ENCODE results near the gene ZFYVE19.

The ZFYVE19 gene

DNA sequence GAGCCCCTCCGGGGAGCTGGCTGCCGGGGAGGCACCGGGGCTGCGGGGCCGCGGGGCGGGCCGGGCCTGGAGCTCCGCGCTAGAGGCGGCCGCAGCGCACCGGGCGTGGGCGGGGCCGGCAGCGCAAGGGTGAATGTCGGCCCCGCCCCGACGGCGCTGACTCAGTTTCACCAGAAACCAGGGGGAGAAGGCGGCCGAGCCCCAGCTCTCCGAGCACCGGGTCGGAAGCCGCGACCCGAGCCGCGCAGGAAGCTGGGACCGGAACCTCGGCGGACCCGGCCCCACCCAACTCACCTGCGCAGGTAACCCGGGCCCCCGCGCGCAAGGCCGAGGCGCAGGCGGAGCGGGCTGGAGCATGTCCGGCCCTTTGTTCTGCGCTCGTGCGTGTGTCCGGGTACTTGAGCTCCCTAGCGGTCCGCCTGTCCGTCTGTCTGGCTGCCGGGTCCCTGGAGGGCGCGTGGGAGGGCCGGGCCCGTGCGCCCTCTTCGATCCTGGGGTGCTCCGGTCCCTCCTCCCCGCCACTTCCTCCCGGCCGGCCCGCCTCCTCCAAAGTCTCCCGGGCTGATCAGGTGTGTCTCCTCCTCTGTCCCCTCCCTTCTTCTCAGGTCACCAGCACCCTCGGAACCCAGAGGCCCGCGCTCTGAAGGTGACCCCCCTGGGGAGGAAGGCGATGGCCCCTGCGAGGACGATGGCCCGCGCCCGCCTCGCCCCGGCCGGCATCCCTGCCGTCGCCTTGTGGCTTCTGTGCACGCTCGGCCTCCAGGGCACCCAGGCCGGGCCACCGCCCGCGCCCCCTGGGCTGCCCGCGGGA is 37.2 kb downstream of the ZFYVE19 start, which contains the start of gene SPINT1:
Gene SPINT1 (plus strand): TSS at position 164 of the 811 bp plus-strand sequence. CDS start 507 bp downstream, at position 671.
- TF ChIP-seq, protein P1, sequence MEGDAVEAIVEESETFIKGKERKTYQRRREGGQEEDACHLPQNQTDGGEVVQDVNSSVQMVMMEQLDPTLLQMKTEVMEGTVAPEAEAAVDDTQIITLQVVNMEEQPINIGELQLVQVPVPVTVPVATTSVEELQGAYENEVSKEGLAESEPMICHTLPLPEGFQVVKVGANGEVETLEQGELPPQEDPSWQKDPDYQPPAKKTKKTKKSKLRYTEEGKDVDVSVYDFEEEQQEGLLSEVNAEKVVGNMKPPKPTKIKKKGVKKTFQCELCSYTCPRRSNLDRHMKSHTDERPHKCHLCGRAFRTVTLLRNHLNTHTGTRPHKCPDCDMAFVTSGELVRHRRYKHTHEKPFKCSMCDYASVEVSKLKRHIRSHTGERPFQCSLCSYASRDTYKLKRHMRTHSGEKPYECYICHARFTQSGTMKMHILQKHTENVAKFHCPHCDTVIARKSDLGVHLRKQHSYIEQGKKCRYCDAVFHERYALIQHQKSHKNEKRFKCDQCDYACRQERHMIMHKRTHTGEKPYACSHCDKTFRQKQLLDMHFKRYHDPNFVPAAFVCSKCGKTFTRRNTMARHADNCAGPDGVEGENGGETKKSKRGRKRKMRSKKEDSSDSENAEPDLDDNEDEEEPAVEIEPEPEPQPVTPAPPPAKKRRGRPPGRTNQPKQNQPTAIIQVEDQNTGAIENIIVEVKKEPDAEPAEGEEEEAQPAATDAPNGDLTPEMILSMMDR (IDR thresholded peaks at IDR 0.05; ENCODE audit: low read depth, low read length) = no peak

DNA sequence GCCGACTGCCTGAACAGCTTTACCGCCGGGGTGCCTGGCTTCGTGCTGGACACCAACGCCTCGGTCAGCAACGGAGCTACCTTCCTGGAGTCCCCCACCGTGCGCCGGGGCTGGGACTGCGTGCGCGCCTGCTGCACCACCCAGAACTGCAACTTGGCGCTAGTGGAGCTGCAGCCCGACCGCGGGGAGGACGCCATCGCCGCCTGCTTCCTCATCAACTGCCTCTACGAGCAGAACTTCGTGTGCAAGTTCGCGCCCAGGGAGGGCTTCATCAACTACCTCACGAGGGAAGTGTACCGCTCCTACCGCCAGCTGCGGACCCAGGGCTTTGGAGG is 37.8 kb downstream of the ZFYVE19 start:
- TF ChIP-seq, protein P1 (IDR thresholded peaks at IDR 0.05; ENCODE audit: low read depth, low read length) = no peak
- peak overlapping the region; percentile 24 for H3K4me3 ChIP-seq (ENCODE audit: low read depth, low read length)

More for the DNA sequence above, 37.2 kb downstream of the ZFYVE19 start, which contains the start of gene SPINT1:
- H3K4me3 ChIP-seq (ENCODE audit: low read depth, low read length) = peak within 1 kb of the TSS; percentile 24

DNA sequence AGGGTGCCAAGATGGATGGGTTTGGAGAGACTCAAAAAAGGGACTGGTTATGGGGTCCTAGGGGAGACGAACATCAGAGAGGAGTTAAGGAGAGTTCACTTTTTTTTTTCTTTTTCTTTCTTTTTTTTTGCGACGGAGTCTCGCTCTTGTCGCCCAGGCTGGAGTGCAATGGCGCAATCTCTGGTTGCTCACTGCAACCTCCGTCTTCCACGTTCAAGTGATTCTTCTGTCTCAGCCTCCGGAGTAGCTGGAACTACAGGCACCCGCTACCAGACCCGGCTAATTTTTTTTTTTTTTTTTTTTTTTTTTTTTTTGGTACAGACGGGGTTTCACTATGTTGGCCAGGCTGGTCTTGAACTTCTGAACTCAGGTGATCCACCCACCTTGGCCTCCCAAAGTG is 38.1 kb downstream of the ZFYVE19 start:
- TF ChIP-seq, protein P1 (IDR thresholded peaks at IDR 0.05; ENCODE audit: low read depth, low read length) = no peak
- no peak overlapping the region for H3K4me3 ChIP-seq (ENCODE audit: low read depth, low read length)

DNA sequence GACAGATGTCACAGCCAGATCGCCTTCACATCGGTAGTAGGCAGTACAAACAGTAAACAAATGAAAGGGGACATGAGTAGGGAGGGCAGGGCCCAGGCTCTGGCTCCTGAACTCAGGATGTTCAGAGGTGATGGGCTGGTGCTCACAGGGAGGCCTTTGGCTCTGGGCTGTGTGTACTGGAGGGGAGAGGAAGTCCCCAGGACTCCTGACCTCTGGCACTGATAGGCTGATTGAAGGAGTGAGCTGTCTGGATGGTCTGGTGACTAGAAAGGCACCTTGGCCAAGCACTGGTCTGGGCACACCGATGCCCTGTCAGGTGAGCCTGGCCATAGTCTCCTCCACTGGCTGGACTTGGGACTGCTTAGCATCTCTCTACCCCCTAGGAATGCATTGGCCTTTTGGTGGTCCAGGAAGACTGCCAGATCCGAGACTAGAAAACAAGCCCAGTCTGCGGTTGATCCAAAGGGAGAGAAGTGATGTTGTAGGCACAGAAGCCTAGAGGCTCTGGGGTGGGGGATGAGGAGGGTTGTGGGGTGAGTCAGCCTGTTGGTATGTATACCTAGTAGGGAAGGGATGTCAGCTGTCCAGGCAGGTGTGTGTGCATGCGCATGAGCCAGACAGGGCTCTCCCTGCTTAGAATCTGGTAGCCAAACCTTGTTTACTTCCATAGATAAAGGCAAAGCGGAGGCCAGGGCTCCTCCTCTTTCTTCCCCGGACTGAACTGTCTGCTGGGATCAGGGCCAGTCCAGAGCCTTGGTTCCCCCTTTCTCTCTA is 38.8 kb downstream of the ZFYVE19 start:
- no peak overlapping the region for H3K4me3 ChIP-seq (ENCODE audit: low read depth, low read length)
- TF ChIP-seq, protein P1 (IDR thresholded peaks at IDR 0.05; ENCODE audit: low read depth, low read length) = no peak

DNA sequence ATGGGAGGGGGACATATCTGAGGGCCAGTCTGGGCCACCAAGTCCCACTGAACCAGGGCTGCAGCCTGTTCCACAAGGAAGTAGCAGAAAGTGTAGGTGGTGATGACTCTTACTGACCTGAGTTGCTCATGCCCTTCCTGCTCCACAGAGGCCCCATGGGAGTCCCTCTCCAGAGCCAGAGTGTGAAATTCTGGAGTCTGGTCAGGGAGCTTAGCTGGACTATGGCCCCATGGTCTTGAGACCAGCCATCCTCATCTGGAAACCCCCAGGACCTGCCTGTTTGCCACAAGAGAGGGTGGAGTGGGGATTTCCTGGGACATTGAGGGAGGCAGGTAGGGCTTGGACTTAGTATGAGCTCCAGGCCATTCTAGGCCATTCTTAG is 39.9 kb downstream of the ZFYVE19 start:
- TF ChIP-seq, protein P1 (IDR thresholded peaks at IDR 0.05; ENCODE audit: low read depth, low read length) = no peak
- H3K4me3 ChIP-seq (ENCODE audit: low read depth, low read length) = no peak overlapping the region

DNA sequence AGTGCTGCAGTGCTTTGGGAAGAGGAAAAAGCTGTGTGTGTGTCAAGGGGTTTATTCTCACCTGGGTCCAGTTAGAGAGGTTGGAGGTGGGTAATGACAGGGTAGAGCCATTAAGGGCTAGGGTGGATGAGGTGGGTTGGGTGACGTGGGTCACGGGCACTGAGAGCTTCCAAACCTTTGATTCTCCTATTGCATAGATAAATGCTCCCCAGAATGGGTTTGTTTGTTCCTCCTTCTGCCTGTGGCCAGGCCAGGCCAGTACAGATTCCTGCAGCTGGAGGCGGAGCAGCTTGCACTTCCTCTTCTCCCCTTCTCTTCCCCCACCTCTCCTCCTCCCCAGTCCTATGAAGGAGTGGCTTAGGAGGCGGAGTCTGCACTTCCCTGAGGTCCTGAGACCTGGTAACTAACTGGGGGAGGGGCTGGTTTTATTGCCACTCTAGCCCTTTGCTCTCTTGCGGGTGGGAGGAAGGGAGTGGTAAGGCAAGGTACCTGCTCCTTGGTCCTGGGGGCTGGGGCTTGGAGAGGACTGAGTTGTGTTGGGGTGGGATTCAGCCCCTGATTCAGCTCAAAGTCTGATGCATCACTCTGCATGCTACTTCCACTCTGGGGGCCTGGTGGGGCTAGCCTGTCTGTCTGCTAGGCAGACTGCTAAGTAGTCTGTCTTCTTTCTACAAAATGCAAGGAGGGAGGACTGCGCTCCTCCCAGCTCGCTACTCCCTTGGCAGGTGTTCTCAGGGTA is 40.5 kb downstream of the ZFYVE19 start:
- no peak overlapping the region for H3K4me3 ChIP-seq (ENCODE audit: low read depth, low read length)

More for the DNA sequence above, 40.5 kb downstream of the ZFYVE19 start:
- TF ChIP-seq, protein P1 (IDR thresholded peaks at IDR 0.05; ENCODE audit: low read depth, low read length) = no peak
